GM12873 (cell line): ENCODE data around the gene ATG13.

Source experiments
- TF ChIP-seq, protein P1 (sequence below): IDR thresholded peaks from 2 replicates; pipeline ENCODE4 v1.5.1; 2012; ENCODE audit warnings: low read depth, mild to moderate bottlenecking, moderate library complexity, low read length, control low read depth; ENCODE audit not compliant: insufficient read depth; ENCODE audit errors: missing control alignments

The ATG13 gene

DNA sequence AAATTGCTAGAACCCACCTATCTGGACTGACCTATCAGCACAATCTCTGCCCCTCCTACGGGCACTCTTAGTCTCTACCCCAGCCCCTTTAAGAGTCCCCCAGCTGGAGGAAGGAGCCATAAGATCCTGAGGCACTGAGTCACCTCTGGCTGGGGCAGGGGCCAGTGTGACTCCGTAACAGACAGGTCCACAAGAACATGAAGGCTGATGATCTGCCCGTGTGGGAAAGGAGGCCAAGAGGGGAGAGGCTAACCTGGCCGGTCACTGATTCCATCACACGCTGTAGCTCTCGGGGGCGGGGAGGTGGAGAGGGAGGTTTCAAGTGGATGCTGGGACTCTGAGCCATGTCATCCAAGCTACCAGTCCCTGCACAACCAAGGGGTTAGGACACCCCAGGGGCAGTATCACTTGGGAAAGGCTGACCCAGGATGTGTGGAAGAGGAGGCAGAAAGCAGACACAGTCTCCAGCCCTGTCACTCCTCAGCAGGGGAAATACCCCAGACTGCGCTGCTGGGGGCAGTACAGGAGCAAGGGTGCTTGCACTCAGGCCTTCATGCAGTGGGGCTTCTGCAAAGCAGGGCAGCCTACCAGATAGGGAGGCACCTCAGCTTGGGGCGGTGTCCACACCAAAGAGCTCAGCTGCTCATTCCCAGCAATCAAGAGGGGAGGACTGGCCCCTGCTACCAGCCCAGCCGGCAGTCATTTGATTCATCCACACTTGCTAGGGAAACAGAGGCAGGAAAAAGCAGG lies 60.8 kb downstream of the ATG13 start:
- TF ChIP-seq, protein P1, sequence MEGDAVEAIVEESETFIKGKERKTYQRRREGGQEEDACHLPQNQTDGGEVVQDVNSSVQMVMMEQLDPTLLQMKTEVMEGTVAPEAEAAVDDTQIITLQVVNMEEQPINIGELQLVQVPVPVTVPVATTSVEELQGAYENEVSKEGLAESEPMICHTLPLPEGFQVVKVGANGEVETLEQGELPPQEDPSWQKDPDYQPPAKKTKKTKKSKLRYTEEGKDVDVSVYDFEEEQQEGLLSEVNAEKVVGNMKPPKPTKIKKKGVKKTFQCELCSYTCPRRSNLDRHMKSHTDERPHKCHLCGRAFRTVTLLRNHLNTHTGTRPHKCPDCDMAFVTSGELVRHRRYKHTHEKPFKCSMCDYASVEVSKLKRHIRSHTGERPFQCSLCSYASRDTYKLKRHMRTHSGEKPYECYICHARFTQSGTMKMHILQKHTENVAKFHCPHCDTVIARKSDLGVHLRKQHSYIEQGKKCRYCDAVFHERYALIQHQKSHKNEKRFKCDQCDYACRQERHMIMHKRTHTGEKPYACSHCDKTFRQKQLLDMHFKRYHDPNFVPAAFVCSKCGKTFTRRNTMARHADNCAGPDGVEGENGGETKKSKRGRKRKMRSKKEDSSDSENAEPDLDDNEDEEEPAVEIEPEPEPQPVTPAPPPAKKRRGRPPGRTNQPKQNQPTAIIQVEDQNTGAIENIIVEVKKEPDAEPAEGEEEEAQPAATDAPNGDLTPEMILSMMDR, result no peak

DNA sequence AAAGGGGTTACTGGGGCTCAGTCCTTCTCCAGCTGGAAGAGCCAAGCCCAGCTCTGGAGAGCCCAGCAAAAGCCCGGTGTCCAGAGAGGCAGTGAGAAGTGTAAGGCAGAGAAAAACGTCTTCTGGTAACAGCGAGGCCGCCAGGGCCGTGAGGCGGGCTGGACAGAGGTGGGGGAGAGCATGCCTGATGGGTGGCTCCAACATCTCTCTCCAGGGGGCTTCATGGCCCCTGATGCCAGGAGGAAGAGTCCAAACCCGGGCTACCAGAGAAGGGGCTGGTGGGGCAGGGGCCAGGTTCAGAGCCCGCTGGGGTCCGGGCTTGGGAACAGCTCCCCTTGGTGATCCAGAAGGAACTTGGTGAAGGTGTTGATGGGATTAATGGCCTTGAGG lies 61.4 kb downstream of the ATG13 start:
- TF ChIP-seq, protein P1, result no peak

GRCh38 chr11:46679241-46680163 lies 62.1 kb downstream of the ATG13 start:
- TF ChIP-seq, protein P1, result no peak

DNA sequence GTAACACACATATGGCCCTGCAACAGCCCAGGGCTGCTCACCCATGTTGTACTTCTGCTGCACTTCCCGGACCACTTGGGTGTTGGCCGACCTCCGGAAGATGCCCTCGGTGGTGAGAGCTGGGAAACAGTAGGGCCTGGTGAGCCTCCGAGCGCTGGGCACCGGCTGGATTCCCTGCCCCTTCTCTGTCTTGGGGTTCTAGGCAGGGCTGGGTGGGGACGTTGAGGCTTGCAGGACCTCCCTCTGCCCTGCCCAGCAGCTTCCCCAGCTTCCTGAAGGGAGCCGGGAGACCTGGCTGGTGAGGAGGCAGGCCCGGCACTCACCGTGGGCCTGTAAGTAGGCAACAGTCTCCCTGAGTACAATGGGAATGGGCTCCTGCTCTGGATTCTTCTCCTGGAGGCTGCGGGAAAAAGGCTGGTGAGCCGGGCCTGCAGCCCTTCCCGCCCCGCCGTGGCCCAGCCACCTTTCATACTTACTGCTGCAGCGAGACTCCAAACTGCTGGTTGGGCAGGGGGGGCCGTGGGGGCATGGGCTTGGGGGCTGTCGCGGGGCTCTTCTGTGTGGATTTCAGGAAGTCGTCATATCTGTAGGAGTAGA lies 62.9 kb downstream of the ATG13 start:
- TF ChIP-seq, protein P1, result no peak

GRCh38 chr11:46680815-46681214 lies 63.5 kb downstream of the ATG13 start:
- TF ChIP-seq, protein P1, result no peak

DNA sequence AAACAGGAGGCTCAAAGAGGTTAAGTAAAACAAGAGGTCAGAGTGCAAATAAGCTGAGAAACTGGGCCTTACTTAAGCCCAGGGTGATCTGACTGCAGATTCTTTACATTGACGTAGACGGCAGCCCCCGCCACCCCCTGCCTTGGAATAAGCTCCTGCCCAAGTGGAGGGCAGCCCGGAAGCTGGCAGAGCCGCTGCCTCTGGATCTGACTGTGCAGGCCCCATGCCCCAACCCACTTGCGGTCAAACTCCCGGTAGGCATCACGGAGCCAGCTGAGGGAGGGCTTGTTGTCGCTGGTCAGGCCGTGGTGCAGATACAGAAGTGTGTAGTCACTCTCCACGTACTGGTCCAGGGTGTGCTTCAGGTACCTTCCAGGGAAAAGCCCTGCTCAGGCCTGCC lies 64.5 kb downstream of the ATG13 start:
- TF ChIP-seq, protein P1, result no peak
